ENCODE results near the gene PANK4. TPM values are rescaled to one million over a fixed set of nuclear protein-coding genes. Genes with fewer than 3 reads are reported as not detected.
"Not testable (repeated sequence)": the region's sequence is repeated elsewhere in the genome, so short reads cannot be mapped to it uniquely, and the experiment has no call there.

Gene PANK4
- total and polyA plus RNA-seq, 2 of the 8 experiments (the other 6 are each of a cell fraction or from before 2014, with no cell fraction given), result 20.1 to 29.7 TPM

DNA sequence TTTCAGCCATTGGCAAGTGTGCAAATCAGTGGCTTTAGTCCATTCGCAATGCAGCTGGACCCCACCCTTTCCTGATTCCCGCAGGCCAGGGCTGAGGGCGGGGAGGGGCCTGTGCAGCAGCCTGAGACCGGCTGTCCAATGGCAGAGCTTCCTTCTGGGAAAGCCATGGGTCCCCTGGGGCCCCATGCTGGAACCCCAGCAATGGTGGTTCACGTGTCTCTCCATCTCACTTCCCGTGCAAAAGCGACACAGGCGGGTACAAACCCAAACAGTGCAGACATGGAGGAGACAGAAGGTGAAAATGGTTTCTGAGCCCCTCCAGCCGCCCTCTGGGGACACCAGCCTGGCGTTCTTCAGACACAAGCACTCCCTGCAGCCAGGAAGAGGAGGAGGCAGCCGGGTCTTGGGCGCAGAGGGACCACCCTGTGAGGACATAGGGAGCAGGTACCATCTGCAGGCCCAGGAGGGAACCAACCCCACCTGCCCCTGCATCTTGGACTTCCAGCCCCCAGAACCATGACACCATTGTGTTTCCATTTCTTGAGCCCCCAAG is 24.0 kb upstream of the PANK4 start:
- peak; percentile 7 for FAIRE-seq
- H2BK120ac ChIP-seq (replicated peaks; ENCODE audit: low read depth, low read length); H3K56ac ChIP-seq (replicated peaks; ENCODE audit: insufficient read length, low read depth, low read length); H3K4ac ChIP-seq (replicated peaks; ENCODE audit: insufficient read length, low read depth, low read length); H3K4me3 ChIP-seq (ENCODE audit: extremely low read depth in 1 of 4, insufficient read depth in 2 of 4, low read depth in 3 of 4, low read length in 4 of 4); H3K79me1 ChIP-seq (ENCODE audit: low read depth, low read length); H3K27me3 ChIP-seq (replicated peaks in 1 of 4; ENCODE audit: control insufficient read depth in 3 of 4, extremely low read depth in 1 of 4, insufficient read depth in 3 of 4, low read length in 3 of 4); H2BK20ac ChIP-seq (ENCODE audit: low read length); H3K23me2 ChIP-seq (ENCODE audit: low read depth, low read length); H2AK5ac ChIP-seq (ENCODE audit: low read depth, low read length); H3K9me3 ChIP-seq (ENCODE audit: insufficient read depth in 2 of 2, low read depth in 1 of 2, low read length in 1 of 2); H4K91ac ChIP-seq (replicated peaks; ENCODE audit: insufficient read length, low read length); H2BK15ac ChIP-seq (ENCODE audit: low read length); H3K14ac ChIP-seq (ENCODE audit: insufficient read length); H3K79me2 ChIP-seq (ENCODE audit: control insufficient read depth in 1 of 2, insufficient read depth in 2 of 2, low read length in 2 of 2); H2BK12ac ChIP-seq (ENCODE audit: low read depth, low read length); DNase-seq (ENCODE audit: low read depth in 1 of 2, low spot score in 2 of 2); H3K23ac ChIP-seq (ENCODE audit: insufficient read length); H2AFZ ChIP-seq (ENCODE audit: low read length); H3K27ac ChIP-seq (ENCODE audit: low read depth, low read length); H3K36me3 ChIP-seq (ENCODE audit: control insufficient read depth in 2 of 4, insufficient read depth in 4 of 4, low read length in 3 of 4); H3K18ac ChIP-seq (ENCODE audit: extremely low read depth, low read length); H3K4me2 ChIP-seq (ENCODE audit: insufficient read depth in 1 of 2, low read depth in 2 of 2, low read length in 2 of 2); H4K20me1 ChIP-seq (replicated peaks in 1 of 2; ENCODE audit: control insufficient read depth in 1 of 2, insufficient read depth in 2 of 2, low read length in 2 of 2); POLR2A ChIA-PET (ENCODE audit: partially characterized antibody); H4K5ac ChIP-seq (ENCODE audit: insufficient read length, low read depth, low read length); H2BK5ac ChIP-seq (ENCODE audit: low read depth, low read length); H3K9ac ChIP-seq (replicated peaks in 1 of 4; ENCODE audit: extremely low read depth in 1 of 4, low read depth in 3 of 4, low read length in 3 of 4): not testable (repeated sequence)
- CTCF ChIA-PET (ENCODE audit: partially characterized antibody), result interaction anchor here (1.0 to 3.7 kb wide), 2 partner anchors 11 to 25 kb away, joined by 4 to 27 read pairs; partner anchors contain the start of gene PANK4
- Histone ChIP-seq H4K8ac (ENCODE audit: extremely low read depth, insufficient read depth, low read length) (0 out of 2 replicates have a peak overlapping the region, but pooled peaks have one; percentile 25), H3K4me1 (replicated peaks in 1 of 4; ENCODE audit: control insufficient read depth in 3 of 4, insufficient read depth in 4 of 4, low read length in 3 of 4) (peaks cover 0 to 17% (median 12%) of the 10 kb centered on the region in 4 experiments; a peak in 6 of 7 replicates)
- 90% methylated on average over 8 of the region's 12 CpGs; no CpG with 5 or more reads in 1 of the 2 experiments for WGBS, 2 experiments (ENCODE audit: extremely low coverage in 1 of 2, insufficient coverage in 1 of 2, insufficient read length in 1 of 2, insufficient replicate concordance in 2 of 2, low coverage in 1 of 2, low lambda C conversion rate in 2 of 2, missing lambda C conversion rate in 1 of 2)

Measured in H1 (cell line).